Activated CD8-positive, alpha-beta memory T cell treated with anti-CD3 and anti-CD28 coated beads, Interleukin-2, amount 50 U/mL, for 4 hours (primary cell): ENCODE measurements around the gene CCDC85C.

ENCODE experiments used
- DNase-seq: peaks from one replicate; pipeline ENCODE4 v3.0.0-alpha.2; 2020

CCDC85C gene

GRCh38 chr14:99507860-99508640 lies 96.0 kb downstream of the CCDC85C start:
- no peak for DNase-seq

- DNase-seq, result no peak
These were observed 97.7 kb downstream of the CCDC85C start for GRCh38 chr14:99506276-99506675.

GRCh38 chr14:99505089-99505488 lies 98.9 kb downstream of the CCDC85C start:
- no peak for DNase-seq

GRCh38 chr14:99503848-99504453 lies 100.1 kb downstream of the CCDC85C start:
- no peak for DNase-seq

GRCh38 chr14:99502989-99503421 lies 101.0 kb downstream of the CCDC85C start:
- DNase-seq, result no peak

GRCh38 chr14:99497894-99498293 lies 106.1 kb downstream of the CCDC85C start:
- DNase-seq, result no peak

- no peak for DNase-seq
These were observed 106.7 kb downstream of the CCDC85C start for GRCh38 chr14:99497341-99497740.

GRCh38 chr14:99484106-99484505 lies 119.9 kb downstream of the CCDC85C start:
- DNase-seq, result no peak

GRCh38 chr14:99481745-99482099 lies 122.3 kb downstream of the CCDC85C start:
- no peak for DNase-seq

- peak; percentile 100 for DNase-seq
These were observed 122.9 kb downstream of the CCDC85C start, which contains the start of gene CCNK for GRCh38 chr14:99480917-99481744. Gene CCNK, plus strand, starts transcription at chr14:99481409. Its CDS starts 11,269 bp downstream, at chr14:99492678.

GRCh38 chr14:99479906-99480869 lies 123.8 kb downstream of the CCDC85C start, which contains the start of gene SETD3:
Gene SETD3, minus strand, starts transcription at chr14:99480859. Its CDS starts 15,054 bp downstream, at chr14:99465805.
- DNase-seq, result peak; percentile 36

GRCh38 chr14:99479160-99479905 lies 124.7 kb downstream of the CCDC85C start:
- DNase-seq, result no peak

- DNase-seq, result no peak
These were observed 125.9 kb downstream of the CCDC85C start for GRCh38 chr14:99478128-99478527.

GRCh38 chr14:99476864-99477263 lies 127.1 kb downstream of the CCDC85C start:
- DNase-seq, result no peak

GRCh38 chr14:99475660-99476059 lies 128.3 kb downstream of the CCDC85C start:
- no peak for DNase-seq

GRCh38 chr14:99475179-99475578 lies 128.8 kb downstream of the CCDC85C start:
- DNase-seq, result no peak

GRCh38 chr14:99473458-99473857 lies 130.5 kb downstream of the CCDC85C start:
- no peak for DNase-seq

GRCh38 chr14:99472937-99473336 lies 131.1 kb downstream of the CCDC85C start:
- DNase-seq, result no peak

GRCh38 chr14:99471731-99472130 lies 132.3 kb downstream of the CCDC85C start:
- DNase-seq, result no peak

GRCh38 chr14:99468836-99469592 lies 135.0 kb downstream of the CCDC85C start:
- DNase-seq, result no peak

GRCh38 chr14:99468081-99468480 lies 135.9 kb downstream of the CCDC85C start:
- DNase-seq, result no peak
